HL-60 (cell line): Measurements from ENCODE around the gene MBD2.

Source experiments
- DNase-seq, 2 experiments: peaks; one replicate each; pipeline ENCODE4 v3.0.0-alpha.2; 2010 to 2020; ENCODE audit warnings: low read depth in 1 of 2, low spot score in 1 of 2
- H3K27ac ChIP-seq: fragments of 250-450 bp; sonication (Bioruptor Pico); replicated peaks from 2 replicates; pipeline ENCODE4 v1.5.1; 2020; ENCODE audit warnings: mild to moderate bottlenecking, moderate library complexity
- H3K27me3 ChIP-seq: fragments of 250-450 bp; sonication (Bioruptor Pico); 2 replicates; pipeline ENCODE4 v1.5.1; 2021; ENCODE audit warnings: mild to moderate bottlenecking, moderate library complexity; ENCODE audit not compliant: insufficient read depth, poor library complexity, severe bottlenecking
- H3K4me3 ChIP-seq: replicated peaks from 2 replicates; pipeline ENCODE4 v1.5.1; 2011; ENCODE audit warnings: mild to moderate bottlenecking, control low read depth, low read length; ENCODE audit not compliant: insufficient read depth
- GABPA ChIP-seq: IDR thresholded peaks from 2 replicates; pipeline ENCODE4 v1.6.1; 2012; ENCODE audit warnings: low read depth
- POLR2AphosphoS5 ChIP-seq: IDR thresholded peaks from 2 replicates; pipeline ENCODE4 v1.6.1; 2012; ENCODE audit warnings: low read depth
- SPI1 ChIP-seq: IDR thresholded peaks from 2 replicates; pipeline ENCODE4 v1.6.1; 2012; ENCODE audit warnings: low read depth, mild to moderate bottlenecking, borderline replicate concordance
- TF ChIP-seq, protein P1 (sequence below): IDR thresholded peaks from one replicate; pipeline ENCODE4 v1.5.1; 2011; ENCODE audit warnings: low read length, control low read depth, inconsistent platforms; ENCODE audit not compliant: insufficient read depth
- TF ChIP-seq, protein P2 (sequence below): IDR thresholded peaks from 2 replicates; pipeline ENCODE4 v1.6.1; 2012; ENCODE audit warnings: low read depth; ENCODE audit not compliant: insufficient replicate concordance

MBD2 gene

DNA sequence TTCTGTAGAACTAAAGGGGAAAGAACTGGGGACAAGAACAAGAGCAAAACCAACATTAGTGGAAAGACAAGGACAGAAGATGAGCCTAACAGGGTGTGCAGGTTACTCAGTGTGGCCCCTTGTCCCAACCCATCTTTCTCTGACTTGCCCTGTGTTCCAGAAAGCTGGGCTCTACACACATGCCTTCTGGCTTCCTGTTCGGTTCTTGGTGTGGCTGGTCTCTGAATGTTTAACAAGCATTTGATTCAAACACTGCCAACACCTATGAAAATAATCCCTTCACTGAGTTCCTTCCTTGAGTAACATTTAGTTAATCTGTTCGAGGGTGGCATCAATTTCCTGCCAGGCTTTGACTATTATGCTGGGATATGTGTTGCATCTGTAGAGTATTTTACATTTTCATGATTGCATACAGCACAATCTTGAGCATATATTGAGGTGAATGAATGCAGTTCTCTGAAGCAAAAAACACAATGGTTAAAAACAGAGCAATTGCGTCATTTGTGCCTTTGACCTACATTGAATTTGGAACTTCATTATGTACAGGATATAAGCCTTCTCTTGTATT lies 83.3 kb downstream of the MBD2 start:
- DNase-seq, result no peak
- TF ChIP-seq POLR2AphosphoS5 (no peak), SPI1 (no peak), GABPA (no peak)
- TF ChIP-seq, protein P1, sequence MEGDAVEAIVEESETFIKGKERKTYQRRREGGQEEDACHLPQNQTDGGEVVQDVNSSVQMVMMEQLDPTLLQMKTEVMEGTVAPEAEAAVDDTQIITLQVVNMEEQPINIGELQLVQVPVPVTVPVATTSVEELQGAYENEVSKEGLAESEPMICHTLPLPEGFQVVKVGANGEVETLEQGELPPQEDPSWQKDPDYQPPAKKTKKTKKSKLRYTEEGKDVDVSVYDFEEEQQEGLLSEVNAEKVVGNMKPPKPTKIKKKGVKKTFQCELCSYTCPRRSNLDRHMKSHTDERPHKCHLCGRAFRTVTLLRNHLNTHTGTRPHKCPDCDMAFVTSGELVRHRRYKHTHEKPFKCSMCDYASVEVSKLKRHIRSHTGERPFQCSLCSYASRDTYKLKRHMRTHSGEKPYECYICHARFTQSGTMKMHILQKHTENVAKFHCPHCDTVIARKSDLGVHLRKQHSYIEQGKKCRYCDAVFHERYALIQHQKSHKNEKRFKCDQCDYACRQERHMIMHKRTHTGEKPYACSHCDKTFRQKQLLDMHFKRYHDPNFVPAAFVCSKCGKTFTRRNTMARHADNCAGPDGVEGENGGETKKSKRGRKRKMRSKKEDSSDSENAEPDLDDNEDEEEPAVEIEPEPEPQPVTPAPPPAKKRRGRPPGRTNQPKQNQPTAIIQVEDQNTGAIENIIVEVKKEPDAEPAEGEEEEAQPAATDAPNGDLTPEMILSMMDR, result no peak
- TF ChIP-seq, protein P2, sequence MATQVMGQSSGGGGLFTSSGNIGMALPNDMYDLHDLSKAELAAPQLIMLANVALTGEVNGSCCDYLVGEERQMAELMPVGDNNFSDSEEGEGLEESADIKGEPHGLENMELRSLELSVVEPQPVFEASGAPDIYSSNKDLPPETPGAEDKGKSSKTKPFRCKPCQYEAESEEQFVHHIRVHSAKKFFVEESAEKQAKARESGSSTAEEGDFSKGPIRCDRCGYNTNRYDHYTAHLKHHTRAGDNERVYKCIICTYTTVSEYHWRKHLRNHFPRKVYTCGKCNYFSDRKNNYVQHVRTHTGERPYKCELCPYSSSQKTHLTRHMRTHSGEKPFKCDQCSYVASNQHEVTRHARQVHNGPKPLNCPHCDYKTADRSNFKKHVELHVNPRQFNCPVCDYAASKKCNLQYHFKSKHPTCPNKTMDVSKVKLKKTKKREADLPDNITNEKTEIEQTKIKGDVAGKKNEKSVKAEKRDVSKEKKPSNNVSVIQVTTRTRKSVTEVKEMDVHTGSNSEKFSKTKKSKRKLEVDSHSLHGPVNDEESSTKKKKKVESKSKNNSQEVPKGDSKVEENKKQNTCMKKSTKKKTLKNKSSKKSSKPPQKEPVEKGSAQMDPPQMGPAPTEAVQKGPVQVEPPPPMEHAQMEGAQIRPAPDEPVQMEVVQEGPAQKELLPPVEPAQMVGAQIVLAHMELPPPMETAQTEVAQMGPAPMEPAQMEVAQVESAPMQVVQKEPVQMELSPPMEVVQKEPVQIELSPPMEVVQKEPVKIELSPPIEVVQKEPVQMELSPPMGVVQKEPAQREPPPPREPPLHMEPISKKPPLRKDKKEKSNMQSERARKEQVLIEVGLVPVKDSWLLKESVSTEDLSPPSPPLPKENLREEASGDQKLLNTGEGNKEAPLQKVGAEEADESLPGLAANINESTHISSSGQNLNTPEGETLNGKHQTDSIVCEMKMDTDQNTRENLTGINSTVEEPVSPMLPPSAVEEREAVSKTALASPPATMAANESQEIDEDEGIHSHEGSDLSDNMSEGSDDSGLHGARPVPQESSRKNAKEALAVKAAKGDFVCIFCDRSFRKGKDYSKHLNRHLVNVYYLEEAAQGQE, result no peak
- H3K27me3 ChIP-seq, result no peaks in the 10 kb centered on the region
- H3K4me3 ChIP-seq, result no peak overlapping the region
- no peak overlapping the region for H3K27ac ChIP-seq

DNA sequence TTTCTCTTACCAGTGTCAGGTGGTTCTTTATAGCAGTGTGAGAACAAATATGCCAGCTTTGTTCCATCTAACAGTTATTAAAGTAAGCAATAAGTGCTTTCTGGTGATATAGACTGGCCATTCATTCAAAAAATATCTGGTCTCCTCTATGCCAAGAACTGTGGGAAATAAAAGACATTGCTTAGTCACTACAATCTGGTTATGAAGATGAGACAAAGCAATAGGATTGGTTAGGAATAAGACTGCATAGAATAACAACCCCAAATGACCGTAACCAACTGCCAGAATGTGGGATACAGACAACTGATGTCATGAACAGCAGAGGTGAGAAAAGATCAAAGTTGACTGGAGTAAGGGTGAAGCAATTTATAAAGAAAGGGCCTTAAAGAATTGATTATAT lies 83.8 kb downstream of the MBD2 start:
- TF ChIP-seq, protein P2, result no peak
- TF ChIP-seq, protein P1, result no peak
- TF ChIP-seq SPI1 (no peak), POLR2AphosphoS5 (no peak), GABPA (no peak)
- Histone ChIP-seq H3K27me3 (no peaks in the 10 kb centered on the region), H3K27ac (no peak overlapping the region), H3K4me3 (no peak overlapping the region)
- no peak for DNase-seq

DNA sequence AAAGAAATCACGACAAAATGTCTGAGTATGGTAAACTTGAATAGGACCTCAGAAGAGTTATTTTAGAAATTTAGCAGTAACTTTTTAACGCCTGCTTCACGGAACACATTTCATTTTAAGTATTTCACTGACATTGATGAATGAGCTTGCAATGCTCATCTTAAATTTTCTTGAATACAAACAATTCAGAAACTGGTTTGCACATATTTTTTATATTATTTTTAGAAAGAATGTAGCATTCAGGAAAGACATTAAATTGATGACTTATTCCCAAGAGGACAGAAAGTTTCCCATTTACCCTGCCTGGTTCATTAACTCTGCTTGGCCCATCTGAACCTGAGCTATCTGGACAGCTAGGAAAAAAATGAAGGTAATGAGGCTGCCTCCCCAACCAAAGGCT lies 89.3 kb downstream of the MBD2 start:
- no peak for DNase-seq
- TF ChIP-seq, protein P1, result no peak
- TF ChIP-seq SPI1 (no peak), GABPA (no peak), POLR2AphosphoS5 (no peak)
- TF ChIP-seq, protein P2, result no peak
- no peaks in the 10 kb centered on the region for H3K27me3 ChIP-seq
- no peak overlapping the region for H3K4me3 ChIP-seq
- H3K27ac ChIP-seq, result no peak overlapping the region
